Thyroid gland (tissue), 4 donors: ENCODE data around the gene SATL1.

Experiments used
- CTCF ChIP-seq, 6 experiments: fragments of 200-600 bp in 3 of 6; fragments of 450-650 bp in 3 of 6; sonication (generic) in 3 of 6; IDR thresholded peaks; one replicate each; pipeline ENCODE4 v1.5.1; 2016 to 2019; ENCODE audit warnings: antibody characterized with exemption in 6 of 6, mild to moderate bottlenecking in 2 of 6, inconsistent platforms in 1 of 6, moderate library complexity in 1 of 6
- POLR2A ChIP-seq, 2 donors: fragments of 450-650 bp; IDR thresholded peaks; one replicate each; pipeline ENCODE4 v1.6.1; 2017; ENCODE audit warnings: antibody characterized with exemption in 2 of 2, mild to moderate bottlenecking in 2 of 2, moderate library complexity in 1 of 2

- no peak for TF ChIP-seq CTCF (IDR thresholded peaks at IDR 0.05)
- no peak for TF ChIP-seq POLR2A (IDR thresholded peaks at IDR 0.05)
Measured at GRCh38 chrX:85213792-85214530, 29.6 kb downstream of the SATL1 start.
